ENCODE results near the gene ATP5F1B. TPM values are rescaled to one million over a fixed set of nuclear protein-coding genes. Genes with fewer than 3 reads are reported as not detected.

ATP5F1B gene
- polyA plus RNA-seq, 1 donor from 2014 or later = 559 TPM

GRCh38 chr12:56687223-56688128 lies 41.7 kb upstream of the ATP5F1B start:
- peak overlapping the region; percentile 96 for H3K27ac ChIP-seq (ENCODE audit: low read length)
- peak overlapping the region; percentile 68 for H2AFZ ChIP-seq (ENCODE audit: low read depth, low read length)
- H3K4me3 ChIP-seq (ENCODE audit: low read length) = peak overlapping the region; percentile 77
- TF ChIP-seq SMC3 (conservative IDR thresholded peaks at IDR 0.05; ENCODE audit: poor library complexity) = peak; percentile 22
- no peak for TF ChIP-seq RAD21 (conservative IDR thresholded peaks at IDR 0.05)
- no peak for TF ChIP-seq REST (IDR thresholded peaks at IDR 0.05; ENCODE audit: borderline replicate concordance)
- TF ChIP-seq EZH2 (IDR thresholded peaks at IDR 0.05; ENCODE audit: borderline replicate concordance, insufficient read depth, low read length, poor library complexity, severe bottlenecking) = no peak
- TF ChIP-seq MXI1 (conservative IDR thresholded peaks at IDR 0.05; ENCODE audit: poor library complexity, severe bottlenecking) = peak; percentile 89
- no peak for TF ChIP-seq TAF1 (IDR thresholded peaks at IDR 0.05; ENCODE audit: low read depth)
- no peak for TF ChIP-seq EP300 (conservative IDR thresholded peaks at IDR 0.05; ENCODE audit: poor library complexity, severe bottlenecking)
- TF ChIP-seq CTCF (IDR thresholded peaks at IDR 0.05; ENCODE audit: poor library complexity, severe bottlenecking) = peak; percentile 28
- no peak for TF ChIP-seq POLR2AphosphoS5 (IDR thresholded peaks at IDR 0.05)
- peaks cover 46% of the 10 kb centered on the region for H3K79me2 ChIP-seq (replicated peaks; ENCODE audit: insufficient read depth, low read length)
- peaks cover 5% of the 10 kb centered on the region for H3F3A ChIP-seq (ENCODE audit: insufficient read depth, low read length, poor library complexity, severe bottlenecking)
- no peaks in the 10 kb centered on the region for H3K36me3 ChIP-seq (ENCODE audit: insufficient read depth, low read length)
- H3K9ac ChIP-seq (ENCODE audit: low read length) = peak overlapping the region; percentile 93
- no peaks in the 10 kb centered on the region for H3K27me3 ChIP-seq (ENCODE audit: insufficient read depth, low read depth, low read length)
- H3K9me3 ChIP-seq (ENCODE audit: low read length) = no peaks in the 10 kb centered on the region
- peak overlapping the region; percentile 83 for H3K4me2 ChIP-seq (ENCODE audit: low read length)
- H3K9me2 ChIP-seq (ENCODE audit: insufficient read depth, low read length) = no peaks in the 10 kb centered on the region
- H4K20me1 ChIP-seq (ENCODE audit: insufficient read depth) = no peaks in the 10 kb centered on the region

GRCh38 chr12:56684745-56685359 lies 39.1 kb upstream of the ATP5F1B start:
- peak overlapping the region; percentile 17 for H3K4me2 ChIP-seq (ENCODE audit: low read length)
- H4K20me1 ChIP-seq (ENCODE audit: insufficient read depth) = no peaks in the 10 kb centered on the region
- H3K9ac ChIP-seq (ENCODE audit: low read length) = no peak overlapping the region
- H2AFZ ChIP-seq (ENCODE audit: low read depth, low read length) = no peak overlapping the region
- H3K4me3 ChIP-seq (ENCODE audit: low read length) = peak overlapping the region; percentile 47
- peaks cover 5% of the 10 kb centered on the region for H3F3A ChIP-seq (ENCODE audit: insufficient read depth, low read length, poor library complexity, severe bottlenecking)
- H3K9me3 ChIP-seq (ENCODE audit: low read length) = no peaks in the 10 kb centered on the region
- no peak for TF ChIP-seq POLR2AphosphoS5 (IDR thresholded peaks at IDR 0.05)
- no peaks in the 10 kb centered on the region for H3K36me3 ChIP-seq (ENCODE audit: insufficient read depth, low read length)
- H3K27ac ChIP-seq (ENCODE audit: low read length) = no peak overlapping the region
- no peaks in the 10 kb centered on the region for H3K27me3 ChIP-seq (ENCODE audit: insufficient read depth, low read depth, low read length)
- H3K79me2 ChIP-seq (replicated peaks; ENCODE audit: insufficient read depth, low read length) = peaks cover 66% of the 10 kb centered on the region
- H3K9me2 ChIP-seq (ENCODE audit: insufficient read depth, low read length) = no peaks in the 10 kb centered on the region
